IPS-18c (cell line): ENCODE measurements around the gene SEC14L1.
"Not testable (repeated sequence)": the region's sequence is repeated elsewhere in the genome, so short reads cannot be mapped to it uniquely, and the experiment has no call there.

ENCODE experiments used
- H3K4me3 ChIP-seq: 2 replicates; pipeline ENCODE4 v1.7.0; 2013; ENCODE audit warnings: low read depth, mild to moderate bottlenecking, low read length, moderate library complexity; ENCODE audit not compliant: insufficient read depth
- H3K9me3 ChIP-seq: one replicate; pipeline ENCODE4 v1.6.1; 2013; ENCODE audit warnings: mild to moderate bottlenecking, low read length, moderate library complexity; ENCODE audit not compliant: control insufficient read depth, insufficient read depth

Gene SEC14L1

DNA sequence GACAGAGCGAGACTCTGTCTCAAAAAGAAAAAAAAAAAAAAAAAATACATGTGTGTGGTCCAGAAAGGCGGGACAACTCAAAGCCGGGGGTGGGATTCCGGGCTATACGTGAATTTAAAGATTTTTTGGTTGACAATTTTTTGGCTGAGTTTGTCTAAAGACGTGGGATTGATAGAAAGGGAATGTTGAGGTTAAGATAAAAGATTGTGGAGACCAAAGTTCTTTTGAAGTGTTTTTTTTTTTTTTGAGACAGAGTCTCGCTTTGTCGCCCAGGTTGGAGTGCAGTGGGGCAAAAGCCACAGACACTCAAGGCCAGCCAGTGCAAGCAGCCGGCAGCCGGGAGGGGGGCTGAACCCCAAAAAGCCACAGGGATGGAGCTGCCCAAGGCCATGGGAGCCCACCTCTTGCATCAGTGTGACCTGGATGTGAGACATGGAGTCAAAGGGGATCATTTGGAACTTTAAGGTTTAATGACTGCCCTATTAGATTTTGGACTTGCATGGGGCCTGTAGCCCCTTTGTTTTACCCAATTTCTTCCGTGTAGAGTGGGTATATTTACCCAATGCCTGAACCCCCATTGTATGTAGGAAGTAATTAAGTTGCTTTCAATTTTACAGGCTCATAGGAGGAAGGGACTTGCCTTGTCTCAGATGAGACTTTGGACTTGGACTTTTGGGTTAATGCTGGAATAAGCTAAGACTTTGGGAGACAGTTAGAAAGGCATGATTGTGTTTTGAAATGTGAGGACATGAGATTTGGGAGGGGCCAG lies 29.4 kb upstream of the SEC14L1 start:
- H3K4me3 ChIP-seq = not testable (repeated sequence)

DNA sequence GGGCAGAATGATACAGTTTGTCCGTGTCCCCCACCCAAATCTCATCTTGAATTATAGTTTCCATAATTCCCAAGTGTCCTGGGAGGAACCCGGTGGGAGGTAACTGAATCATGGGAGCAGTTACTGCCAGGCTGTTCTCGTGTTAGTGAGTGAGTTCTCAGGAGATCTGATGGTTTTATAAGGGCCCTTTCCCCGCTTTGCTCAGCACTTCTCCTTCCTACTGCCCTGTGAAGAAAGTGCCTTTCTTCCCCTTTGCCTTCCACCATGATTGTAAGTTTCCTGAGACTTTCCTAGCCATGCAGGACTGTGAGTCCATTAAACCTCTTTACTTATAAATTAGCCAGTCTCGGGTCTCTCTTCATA lies 28.9 kb upstream of the SEC14L1 start:
- Histone ChIP-seq H3K9me3 (no peaks in the 10 kb centered on the region), H3K4me3 (no peak overlapping the region)

More for the DNA sequence above, 29.4 kb upstream of the SEC14L1 start:
- H3K9me3 ChIP-seq = not testable (repeated sequence)

DNA sequence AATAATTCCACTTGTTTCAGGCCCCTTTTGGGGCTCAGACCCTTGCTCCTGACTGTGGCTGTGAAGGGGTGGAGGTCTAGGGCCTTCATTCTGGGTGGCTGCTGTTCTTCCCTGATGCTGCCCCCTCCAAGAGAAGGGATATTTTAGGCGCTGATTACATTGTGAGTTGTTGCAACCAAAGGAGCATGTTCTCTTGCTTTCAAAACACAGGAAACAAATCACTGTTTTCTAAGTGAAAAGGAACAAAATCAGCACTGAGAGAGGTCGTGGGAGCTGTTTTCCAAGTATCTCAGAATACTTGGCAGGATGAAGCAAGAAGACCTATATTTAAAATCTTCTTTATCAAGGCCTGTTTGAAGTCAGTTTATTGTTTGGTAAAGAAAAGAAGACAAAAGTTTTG lies 25.3 kb upstream of the SEC14L1 start:
- no peaks in the 10 kb centered on the region for H3K9me3 ChIP-seq
- H3K4me3 ChIP-seq = no peak overlapping the region

DNA sequence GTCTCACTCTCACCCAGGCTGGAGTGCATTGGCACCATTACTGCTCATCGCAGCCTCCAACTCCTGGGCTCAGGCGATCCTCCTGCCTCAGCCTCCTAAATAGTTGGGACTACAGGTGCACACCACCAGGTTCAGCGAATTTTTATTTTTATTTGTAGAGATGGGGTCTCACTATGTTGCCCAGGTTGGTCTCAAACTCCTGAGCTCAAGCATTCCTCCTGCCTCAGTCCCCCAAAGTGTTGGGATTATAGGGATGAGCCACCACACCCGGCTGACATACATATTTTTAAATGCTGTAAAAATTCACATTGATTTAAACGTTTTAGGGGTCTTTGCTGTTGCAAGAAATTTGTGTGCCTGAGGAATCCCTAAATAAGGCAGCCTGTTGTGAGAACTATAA lies 24.8 kb upstream of the SEC14L1 start:
- H3K4me3 ChIP-seq = no peak overlapping the region
- no peaks in the 10 kb centered on the region for H3K9me3 ChIP-seq

DNA sequence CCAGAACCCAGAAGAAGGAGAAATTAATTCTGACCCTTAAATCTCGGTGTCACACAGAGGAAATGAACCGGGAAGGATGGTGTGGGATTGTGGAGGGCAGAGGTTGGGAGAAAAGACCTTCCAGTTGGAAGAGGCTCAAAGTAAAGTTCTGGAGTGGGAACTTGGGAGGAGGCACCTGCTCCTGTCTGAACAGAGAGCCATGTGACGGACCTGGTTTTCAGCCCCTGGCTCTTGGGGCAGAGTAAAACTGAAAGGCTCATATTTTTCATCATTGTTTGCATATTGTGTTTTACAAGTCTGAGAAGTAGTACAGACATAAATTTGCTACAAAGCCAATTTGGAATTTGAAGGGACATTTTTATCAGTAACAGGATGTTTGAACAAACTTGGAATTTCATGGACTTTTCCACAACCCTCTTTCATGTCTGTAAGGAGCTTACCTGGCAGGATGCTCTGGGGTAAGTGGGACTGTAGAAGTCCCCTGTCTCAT lies 24.4 kb upstream of the SEC14L1 start:
- no peak overlapping the region for H3K4me3 ChIP-seq
- H3K9me3 ChIP-seq = no peaks in the 10 kb centered on the region

DNA sequence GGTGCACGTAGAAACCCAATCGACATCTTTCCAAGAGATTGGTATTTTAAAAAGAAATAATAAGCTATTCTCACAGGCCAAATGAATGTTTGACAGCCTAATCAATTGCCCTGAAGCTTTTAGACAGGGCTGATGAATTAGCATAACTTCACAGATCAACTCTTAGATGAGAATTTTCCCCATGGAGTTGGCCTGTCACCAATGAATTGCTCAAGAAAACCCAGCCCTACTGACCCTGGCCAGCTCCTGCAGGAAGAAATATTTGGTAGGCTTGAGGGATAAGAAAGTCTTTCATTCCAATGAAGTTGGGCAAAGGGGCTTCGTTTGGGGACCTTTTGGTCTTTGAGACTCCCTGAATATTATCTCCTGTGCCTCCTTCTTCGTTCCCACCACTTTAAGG lies 23.4 kb upstream of the SEC14L1 start:
- Histone ChIP-seq H3K9me3 (no peaks in the 10 kb centered on the region), H3K4me3 (no peak overlapping the region)

DNA sequence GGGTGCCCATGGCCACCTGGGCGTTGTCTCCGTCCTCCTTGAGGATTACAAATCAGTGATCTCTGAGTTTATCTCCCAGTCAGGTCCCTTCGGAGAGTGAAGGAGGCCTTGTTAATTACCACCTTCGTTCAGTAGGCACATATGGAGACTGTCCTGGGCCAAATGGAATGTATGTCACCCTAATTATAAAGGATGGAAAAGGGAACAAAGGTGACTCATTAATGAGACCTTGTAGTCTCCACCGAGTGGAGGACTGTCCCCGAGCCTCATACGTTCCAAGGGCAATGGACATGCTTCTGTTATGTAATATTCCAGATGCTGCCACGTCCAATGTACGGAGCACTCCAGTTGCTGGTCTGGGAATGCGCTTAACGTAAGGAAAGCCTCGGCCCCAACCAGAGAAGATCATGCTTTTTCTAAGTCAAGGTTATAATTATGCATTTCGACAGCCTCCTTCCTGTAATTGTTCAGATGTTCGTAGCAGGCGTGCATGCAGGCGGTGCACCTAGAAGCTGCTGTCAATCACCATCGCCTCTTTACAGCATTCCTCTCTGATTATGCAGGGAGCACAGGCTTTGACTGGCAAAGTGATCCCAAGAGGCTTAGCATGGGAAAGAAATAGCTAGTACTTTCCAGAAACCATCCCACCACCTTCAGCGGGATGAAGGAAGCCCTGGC lies 22.4 kb upstream of the SEC14L1 start:
- no peak overlapping the region for H3K4me3 ChIP-seq
- H3K9me3 ChIP-seq = no peaks in the 10 kb centered on the region

DNA sequence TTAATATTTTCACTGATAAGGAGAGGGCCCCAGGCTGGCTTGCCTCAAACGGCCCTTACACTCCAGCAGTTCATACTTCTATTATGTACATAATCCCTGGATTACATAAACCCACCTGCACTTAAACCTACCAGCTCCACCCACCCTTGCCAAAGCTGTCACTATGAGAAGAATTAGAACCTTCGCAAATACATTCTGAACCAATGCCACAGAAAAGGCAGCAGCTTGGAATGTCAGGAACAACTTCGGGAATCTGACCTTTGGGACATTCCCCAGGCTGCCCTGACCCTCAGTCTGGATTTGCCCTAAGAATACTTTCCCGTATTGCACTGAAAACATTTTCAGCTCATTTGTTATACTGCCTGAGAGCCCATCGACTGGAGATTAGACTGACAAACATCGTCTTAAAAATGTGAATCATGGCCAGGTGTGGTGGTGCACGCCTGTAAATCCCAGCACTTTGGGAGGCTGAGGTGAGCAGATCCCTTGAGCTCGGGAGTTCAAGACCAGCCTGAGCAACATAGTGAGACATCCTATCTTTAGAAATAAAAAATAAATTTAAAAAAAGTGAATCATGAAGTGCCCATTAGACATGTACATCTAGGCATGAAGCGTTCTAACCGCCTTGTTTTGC lies 21.0 kb upstream of the SEC14L1 start:
- H3K9me3 ChIP-seq = no peaks in the 10 kb centered on the region
- no peak overlapping the region for H3K4me3 ChIP-seq

DNA sequence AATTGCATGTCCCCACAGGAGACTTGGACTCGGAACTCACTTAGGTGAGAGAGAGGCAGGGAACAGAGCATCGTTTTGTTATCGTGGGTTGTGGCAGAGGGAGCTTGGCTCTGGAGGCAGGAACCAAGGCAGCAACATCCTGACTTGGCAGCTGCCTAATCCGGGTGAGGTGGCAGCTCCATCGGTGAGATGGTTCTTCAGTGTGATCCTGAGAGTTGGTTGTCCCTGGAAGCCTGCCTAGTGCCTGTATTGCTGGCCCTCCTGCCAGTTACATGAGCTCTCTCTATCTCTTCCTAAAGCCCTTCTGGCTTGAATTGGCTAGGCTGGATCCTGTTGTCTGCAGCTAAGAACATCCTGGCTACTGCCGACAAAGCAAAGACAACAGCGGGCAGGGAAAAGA lies 19.9 kb upstream of the SEC14L1 start:
- no peaks in the 10 kb centered on the region for H3K9me3 ChIP-seq
- H3K4me3 ChIP-seq = no peak overlapping the region

DNA sequence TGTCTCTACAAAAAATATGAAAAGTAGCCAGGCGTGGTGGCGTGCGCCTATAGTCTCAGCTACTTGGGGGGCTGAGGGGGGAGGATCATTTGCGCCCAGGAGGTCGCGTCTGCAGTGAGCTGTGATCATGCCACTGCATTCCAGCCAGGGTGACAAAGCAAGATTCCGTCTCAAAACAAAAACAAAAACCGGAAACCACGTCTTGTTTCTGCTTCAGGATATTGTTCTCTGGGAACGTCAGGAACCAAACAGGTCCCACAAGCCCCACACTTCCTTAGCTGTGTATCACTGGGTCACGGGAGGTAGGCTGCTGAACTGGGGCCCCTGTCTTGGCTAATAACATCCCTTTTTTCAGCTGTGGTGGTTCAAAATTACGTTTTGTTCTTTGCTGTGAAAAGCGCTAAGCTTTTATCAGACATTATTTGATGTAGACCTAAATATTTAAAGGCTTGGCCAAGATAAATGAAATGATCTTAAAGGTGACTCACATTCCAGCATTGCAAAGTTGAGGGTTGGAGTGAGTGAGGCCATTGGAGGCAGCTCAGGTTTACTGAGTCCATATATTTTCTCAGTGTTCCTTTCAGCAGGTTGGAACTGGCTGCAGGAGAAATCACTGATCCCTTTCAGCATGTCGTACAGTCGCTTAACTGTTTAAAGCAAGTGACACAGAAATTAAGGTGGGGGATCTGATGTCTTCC lies 16.4 kb upstream of the SEC14L1 start:
- H3K9me3 ChIP-seq = no peaks in the 10 kb centered on the region
- no peak overlapping the region for H3K4me3 ChIP-seq

DNA sequence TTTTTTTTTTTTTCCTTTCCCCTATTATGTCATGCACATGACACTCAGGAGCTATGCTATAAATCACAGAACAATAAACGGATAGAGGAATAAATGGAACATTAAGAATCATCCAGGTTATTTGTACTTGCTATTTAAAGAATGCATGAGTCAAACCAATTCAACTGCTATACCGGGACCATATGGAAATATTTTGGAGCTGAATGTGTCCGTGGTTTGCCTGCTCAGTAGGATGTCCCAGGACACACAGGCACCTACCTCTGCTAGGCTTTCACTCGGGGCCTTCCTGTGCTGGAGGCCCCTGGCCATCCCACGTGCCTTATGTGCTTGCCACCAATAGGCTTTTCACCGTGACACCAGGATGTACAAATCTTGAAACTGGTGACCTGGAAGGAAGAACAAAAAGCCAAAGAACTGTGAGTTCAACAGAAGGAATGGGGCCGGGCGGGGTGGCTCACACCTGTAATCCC lies 15.3 kb upstream of the SEC14L1 start:
- H3K9me3 ChIP-seq = no peaks in the 10 kb centered on the region
- H3K4me3 ChIP-seq = no peak overlapping the region

DNA sequence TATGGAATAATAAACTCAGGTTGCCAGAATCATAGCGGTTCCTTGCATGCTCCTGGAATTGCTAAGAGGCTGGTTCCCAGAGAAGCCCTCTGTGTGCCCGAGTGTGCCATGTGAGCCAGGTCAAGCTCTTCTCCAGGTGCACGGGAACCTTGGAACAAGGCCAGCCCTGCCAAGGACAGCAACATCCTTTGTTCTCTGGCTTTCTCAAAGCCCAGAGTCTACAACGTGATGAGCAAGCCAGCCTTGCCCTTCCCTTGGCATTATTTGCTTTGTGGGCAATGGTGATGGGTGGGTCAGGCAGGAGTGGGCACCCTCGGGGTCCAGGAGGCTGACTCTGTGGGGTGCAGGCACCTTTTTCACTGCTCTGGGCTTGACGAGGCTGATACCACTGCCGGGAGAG lies 14.2 kb upstream of the SEC14L1 start:
- no peaks in the 10 kb centered on the region for H3K9me3 ChIP-seq
- no peak overlapping the region for H3K4me3 ChIP-seq

DNA sequence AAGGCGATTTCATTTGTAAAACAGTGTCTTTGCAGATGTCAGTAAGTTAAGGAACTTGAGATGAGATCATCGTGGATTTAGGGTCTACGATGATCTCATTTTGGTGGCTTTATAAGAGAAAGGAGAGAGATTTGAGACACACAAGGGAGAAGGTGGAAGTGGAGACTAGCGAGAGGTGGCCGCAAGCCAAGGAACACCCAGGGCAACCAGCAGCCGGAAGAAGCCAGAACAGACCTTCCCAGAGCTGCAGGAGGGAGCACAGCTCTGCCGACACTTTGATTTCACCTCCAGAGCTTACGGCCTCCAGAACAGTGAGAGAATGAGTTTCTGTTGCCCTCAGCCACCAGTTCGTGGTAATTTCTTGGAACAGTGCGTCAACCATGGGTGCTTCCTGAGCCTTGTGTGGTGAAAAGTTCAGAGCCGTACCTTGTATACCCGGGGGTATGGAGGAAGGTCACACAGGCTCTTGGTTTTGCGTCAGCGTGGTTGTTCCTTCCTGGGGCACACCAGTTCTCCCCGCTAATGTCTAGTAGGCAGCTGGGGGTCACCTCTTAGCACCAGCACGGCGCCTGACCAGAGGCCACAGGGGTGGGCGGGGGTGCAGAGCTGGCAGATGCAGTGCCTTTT lies 12.9 kb upstream of the SEC14L1 start:
- Histone ChIP-seq H3K4me3 (no peak overlapping the region), H3K9me3 (no peaks in the 10 kb centered on the region)

DNA sequence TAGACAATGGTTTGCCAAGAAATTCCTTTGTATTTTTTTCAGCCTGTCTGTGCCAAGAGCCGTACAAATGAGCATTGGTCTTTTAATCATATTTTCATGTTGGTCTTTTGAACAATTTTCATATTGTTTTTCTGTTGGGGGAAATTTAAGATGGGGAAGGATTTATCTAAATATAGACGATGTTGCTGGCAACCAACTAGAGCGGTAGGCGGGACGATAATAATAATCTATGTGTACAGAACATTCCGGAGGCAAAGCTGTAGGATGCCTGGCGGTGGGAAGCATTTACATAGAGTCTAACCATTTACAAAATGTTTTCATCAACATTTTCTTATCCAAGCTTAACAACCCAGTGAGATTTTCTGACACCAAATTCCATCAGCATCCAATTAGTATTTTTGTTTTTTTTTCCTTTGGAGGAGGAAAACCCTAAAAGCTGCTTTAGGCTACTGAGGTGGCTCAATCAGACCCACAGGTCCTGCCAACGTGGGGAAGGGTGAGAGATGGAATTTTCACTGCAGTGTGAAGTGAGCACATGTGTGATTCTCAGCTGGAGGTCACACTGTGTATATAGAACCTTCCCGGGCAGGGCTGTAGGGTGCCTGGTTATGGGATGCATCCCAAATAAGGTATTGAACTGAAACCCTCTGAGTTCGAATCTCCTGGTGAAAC lies 11.7 kb upstream of the SEC14L1 start:
- Histone ChIP-seq H3K4me3 (no peak overlapping the region), H3K9me3 (no peaks in the 10 kb centered on the region)

DNA sequence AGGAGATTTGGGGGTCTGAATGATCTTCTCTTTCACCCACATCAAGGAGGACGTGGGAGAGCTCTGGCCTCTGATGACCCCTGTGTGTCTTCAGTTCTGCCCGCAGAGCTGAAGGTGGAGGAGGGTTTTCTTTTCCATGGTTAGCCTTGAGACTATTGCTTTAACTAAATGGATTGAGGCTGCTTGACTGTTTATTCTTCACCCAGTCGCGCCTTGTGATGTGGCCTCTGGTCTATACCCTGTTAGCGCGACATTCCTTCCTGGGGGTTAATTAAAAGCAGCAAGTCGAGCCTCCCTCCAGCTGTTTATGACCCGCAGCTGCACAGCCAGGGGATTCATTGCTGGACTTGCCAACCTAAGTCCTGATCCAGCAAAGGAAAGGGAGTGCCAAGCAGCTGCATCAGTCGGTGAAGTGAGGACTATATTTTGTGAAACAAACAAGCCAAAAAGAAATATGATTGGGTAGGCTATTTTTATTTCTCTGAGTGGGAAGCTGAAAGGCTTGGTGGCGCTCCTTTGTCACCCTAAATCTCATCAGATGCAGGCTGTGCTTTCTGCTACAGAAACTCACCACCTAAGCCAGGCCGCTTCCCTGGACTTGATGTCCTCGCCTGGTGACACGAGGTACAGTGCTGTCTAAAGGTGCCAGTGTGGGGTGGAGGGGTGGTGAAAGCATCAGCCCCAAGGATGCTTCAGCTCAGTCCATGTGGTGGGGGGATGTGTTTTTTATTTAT lies 11.0 kb upstream of the SEC14L1 start:
- Histone ChIP-seq H3K9me3 (no peaks in the 10 kb centered on the region), H3K4me3 (no peak overlapping the region)

DNA sequence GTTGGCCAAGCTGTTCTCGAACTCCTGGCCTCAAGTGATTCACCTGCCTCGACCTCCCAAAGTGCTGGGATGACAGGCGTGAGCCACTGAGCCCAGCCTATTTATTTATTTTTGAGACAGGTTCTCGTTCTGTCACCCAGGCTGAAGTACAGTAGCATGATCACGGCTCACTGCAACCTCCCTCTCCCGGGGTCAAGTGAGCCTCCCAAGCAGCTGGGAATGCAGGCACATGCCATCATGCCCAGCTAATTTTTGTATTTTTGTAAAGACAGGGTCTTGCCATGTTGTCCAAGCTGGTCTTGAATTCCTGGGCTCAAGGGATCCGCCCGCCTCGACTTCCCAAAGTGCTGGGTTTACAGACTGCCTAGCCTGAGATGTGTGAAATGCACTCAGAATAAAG lies 10.2 kb upstream of the SEC14L1 start:
- Histone ChIP-seq H3K4me3 (no peak overlapping the region), H3K9me3 (no peaks in the 10 kb centered on the region)
